ENCODE data around the gene AEBP2. TPM values are rescaled to one million over a fixed set of nuclear protein-coding genes. Genes with fewer than 3 reads are reported as not detected.
A peak's percentile ranks its signal among the peaks of the same experiment; 100 is the strongest.

AEBP2 gene
- total and polyA plus RNA-seq, 2 of the 8 experiments (the other 6 are each of a cell fraction or from before 2014, with no cell fraction given), result 13.6 to 61.4 TPM

GRCh38 chr12:19447386-19447785 lies 8.1 kb downstream of the AEBP2 start:
- Histone ChIP-seq H3K79me2 (ENCODE audit: control insufficient read depth in 1 of 2, insufficient read depth in 2 of 2, low read length in 2 of 2) (peaks cover 84 to 100% of the 10 kb centered on the region in 2 experiments), H3K27me3 (replicated peaks in 1 of 4; ENCODE audit: control insufficient read depth in 3 of 4, extremely low read depth in 1 of 4, insufficient read depth in 3 of 4, low read length in 3 of 4) (no peaks in the 10 kb centered on the region), H3K23me2 (ENCODE audit: low read depth, low read length) (no peaks in the 10 kb centered on the region), H2BK5ac (ENCODE audit: low read depth, low read length) (no peak overlapping the region), H3K14ac (ENCODE audit: insufficient read length) (no peak overlapping the region), H3K79me1 (ENCODE audit: low read depth, low read length) (peaks cover 2% of the 10 kb centered on the region), H3K4me3 (ENCODE audit: extremely low read depth in 1 of 4, insufficient read depth in 2 of 4, low read depth in 3 of 4, low read length in 4 of 4) (no peak overlapping the region), H3K9me3 (ENCODE audit: insufficient read depth in 2 of 2, low read depth in 1 of 2, low read length in 1 of 2) (no peaks in the 10 kb centered on the region), H4K5ac (ENCODE audit: insufficient read length, low read depth, low read length) (no peak overlapping the region), H2AFZ (ENCODE audit: low read length) (no peak overlapping the region), H3K4me2 (ENCODE audit: insufficient read depth in 1 of 2, low read depth in 2 of 2, low read length in 2 of 2) (peak overlapping the region in 1 of 2 experiments; percentile 66; a peak in 1 of 4 replicates), H3K23ac (ENCODE audit: insufficient read length) (no peak overlapping the region), H2BK15ac (ENCODE audit: low read length) (no peak overlapping the region), H3K56ac (replicated peaks; ENCODE audit: insufficient read length, low read depth, low read length) (no peak overlapping the region), H2BK120ac (replicated peaks; ENCODE audit: low read depth, low read length) (no peak overlapping the region), H2AK5ac (ENCODE audit: low read depth, low read length) (no peak overlapping the region), H2BK20ac (ENCODE audit: low read length) (no peak overlapping the region), H4K20me1 (replicated peaks in 1 of 2; ENCODE audit: control insufficient read depth in 1 of 2, insufficient read depth in 2 of 2, low read length in 2 of 2) (peaks cover 24 to 42% of the 10 kb centered on the region in 2 experiments), H3K4ac (replicated peaks; ENCODE audit: insufficient read length, low read depth, low read length) (no peak overlapping the region), H4K91ac (replicated peaks; ENCODE audit: insufficient read length, low read length) (no peak overlapping the region), H2BK12ac (ENCODE audit: low read depth, low read length) (no peak overlapping the region), H3K4me1 (replicated peaks in 1 of 4; ENCODE audit: control insufficient read depth in 3 of 4, insufficient read depth in 4 of 4, low read length in 3 of 4) (peaks cover 1 to 7% (median 4%) of the 10 kb centered on the region in 4 experiments; a peak in 3 of 7 replicates), H3K9ac (replicated peaks in 1 of 4; ENCODE audit: extremely low read depth in 1 of 4, low read depth in 3 of 4, low read length in 3 of 4) (no peak overlapping the region), H3K18ac (ENCODE audit: extremely low read depth, low read length) (no peak overlapping the region), H3K27ac (ENCODE audit: low read depth, low read length) (no peak overlapping the region), H4K8ac (ENCODE audit: extremely low read depth, insufficient read depth, low read length) (no peak overlapping the region), H3K36me3 (ENCODE audit: control insufficient read depth in 2 of 4, insufficient read depth in 4 of 4, low read length in 3 of 4) (peaks cover 0 to 10% (median 3%) of the 10 kb centered on the region in 4 experiments; a peak in 3 of 8 replicates)
- DNase-seq (ENCODE audit: low read depth in 1 of 2, low spot score in 2 of 2) (peak in 1 of 2 experiments; percentile 24), FAIRE-seq (no peak)
- POLR2A ChIA-PET (ENCODE audit: partially characterized antibody), result interaction anchor here (0.7 to 4.7 kb wide), 2 partner anchors 11 to 317 kb away, joined by 3 to 15 read pairs; no protein-coding TSS in a partner anchor
- CTCF ChIA-PET (ENCODE audit: partially characterized antibody), result interaction anchor here (1.0 to 1.5 kb wide), 2 partner anchors 9 to 91 kb away, joined by 3 read pairs; no protein-coding TSS in a partner anchor
- WGBS, 2 experiments (ENCODE audit: extremely low coverage in 1 of 2, insufficient coverage in 1 of 2, insufficient read length in 1 of 2, insufficient replicate concordance in 2 of 2, low coverage in 1 of 2, low lambda C conversion rate in 2 of 2, missing lambda C conversion rate in 1 of 2), result 85% methylated on average over 8 of the region's 8 CpGs; no CpG with 5 or more reads in 1 of the 2 experiments
- TF ChIP-seq RNF2 (IDR thresholded peaks at IDR 0.05; ENCODE audit: borderline replicate concordance, low read depth, low read length, missing control alignments, poor library complexity, severe bottlenecking) (no peak), POLR2A (IDR thresholded peaks at IDR 0.05; ENCODE audit: control extremely low read depth in 1 of 2, low read depth in 2 of 2, low read length in 2 of 2) (no peak), RAD21 (IDR thresholded peaks at IDR 0.05 in 1 of 2, conservative IDR thresholded peaks at IDR 0.05 in 1 of 2; ENCODE audit: low read depth in 2 of 2, low read length in 2 of 2) (no peak), ZNF274 (IDR thresholded peaks at IDR 0.05; ENCODE audit: borderline replicate concordance, extremely low read depth, low read length) (no peak), ATF3 (IDR thresholded peaks at IDR 0.05; ENCODE audit: insufficient read depth, low read depth, low read length) (no peak), CTBP2 (IDR thresholded peaks at IDR 0.05; ENCODE audit: borderline replicate concordance, insufficient read depth, insufficient read length, low read length) (no peak), TAF1 (IDR thresholded peaks at IDR 0.05; ENCODE audit: low read depth, low read length) (no peak), RBBP5 (IDR thresholded peaks at IDR 0.05; ENCODE audit: borderline replicate concordance, low read depth, low read length) (no peak), RFX5 (IDR thresholded peaks at IDR 0.05; ENCODE audit: borderline replicate concordance, low read depth, low read length) (no peak), HDAC6 (IDR thresholded peaks at IDR 0.05; ENCODE audit: low read depth, low read length) (no peak), JUND (IDR thresholded peaks at IDR 0.05; ENCODE audit: low read length) (no peak), CBX5 (IDR thresholded peaks at IDR 0.05; ENCODE audit: low read depth, low read length) (no peak)

Data from H1 (cell line).